Natural killer cell (primary cell): ENCODE results near the gene TDRD3. TPM values are rescaled to one million over a fixed set of nuclear protein-coding genes. Genes with fewer than 3 reads are reported as not detected.
A peak's percentile ranks its signal among the peaks of the same experiment; 100 is the strongest.

Experiments
- ATAC-seq, 3 donors: fragments of 150-1000 bp in 2 of 3; fragments of 200-7000 bp in 1 of 3; cut with Tn5 transposase; 1 replicate in 1 of 3; 2 replicates in 2 of 3; pipeline ENCODE4 v1.10.0; 2021; ENCODE audit warnings: mild to moderate bottlenecking in 2 of 3, moderate library complexity in 2 of 3
- DNase-seq, 2 donors: peaks; one replicate each; pipeline versions ENCODE4 v3.0.0 to v3.0.0-alpha.2; 2013 to 2021; ENCODE audit warnings: mixed read lengths in 1 of 2
- H3K27ac ChIP-seq: one replicate; pipeline ENCODE4 v1.5.1; 2013; ENCODE audit warnings: mild to moderate bottlenecking, low read length
- H3K27me3 ChIP-seq: one replicate; pipeline ENCODE4 v1.6.1; 2013; ENCODE audit warnings: low read length; ENCODE audit not compliant: control insufficient read depth, insufficient read depth
- H3K36me3 ChIP-seq: one replicate; pipeline ENCODE4 v1.6.1; 2013; ENCODE audit warnings: low read length; ENCODE audit not compliant: control insufficient read depth, insufficient read depth
- H3K4me1 ChIP-seq: one replicate; pipeline ENCODE4 v1.6.1; 2013; ENCODE audit warnings: low read length; ENCODE audit not compliant: control insufficient read depth, insufficient read depth
- H3K4me3 ChIP-seq: one replicate; pipeline ENCODE4 v1.5.1; 2013; ENCODE audit warnings: low read length
- H3K9me3 ChIP-seq: one replicate; pipeline ENCODE4 v1.6.1; 2013; ENCODE audit warnings: low read length; ENCODE audit not compliant: control insufficient read depth, insufficient read depth
- H3K27ac Mint-ChIP-seq, 2 donors: one replicate each; pipeline ENCODE4 v1.8.0; 2022; ENCODE audit warnings: mild to moderate bottlenecking in 2 of 2, mixed read lengths in 2 of 2, moderate library complexity in 1 of 2
- H3K27me3 Mint-ChIP-seq, 2 donors: one replicate each; pipeline ENCODE4 v1.8.0; 2022; ENCODE audit warnings: low read depth in 2 of 2, mixed read lengths in 2 of 2
- H3K36me3 Mint-ChIP-seq: one replicate; pipeline ENCODE4 v1.8.0; 2022; ENCODE audit warnings: mixed read lengths
- H3K4me1 Mint-ChIP-seq, 2 donors: one replicate each; pipeline ENCODE4 v1.8.0; 2022; ENCODE audit warnings: mixed read lengths in 2 of 2
- H3K4me3 Mint-ChIP-seq: one replicate; pipeline ENCODE4 v1.8.0; 2022; ENCODE audit warnings: mild to moderate bottlenecking, moderate library complexity, mixed read lengths
- H3K9me3 Mint-ChIP-seq, 2 donors: one replicate each; pipeline ENCODE4 v1.8.0; 2022; ENCODE audit warnings: mixed read lengths in 2 of 2
- CTCF ChIP-seq: fragments of 200-600 bp; IDR thresholded peaks from one replicate; pipeline ENCODE4 v1.8.0; 2022; ENCODE audit warnings: antibody characterized with exemption
- WGBS: methylation state at CpG from one replicate; pipeline ENCODE4 v1.1.7; 2013; ENCODE audit warnings: missing lambda C conversion rate; ENCODE audit not compliant: insufficient coverage; 5-methylcytosine and 5-hydroxymethylcytosine counted together
- intact Hi-C: fragments of 100-400 bp; cut with micrococcal nuclease; formaldehyde crosslinking; loops from one replicate; pipeline ENCODE4 v1.14.2; 2022
- total RNA-seq, 4 donors: library from RNA; stranded (reverse); fragments of 120-200 nt in 1 of 4; gene quantifications; one replicate each; pipeline versions ENCODE4 v1.2.3 to v1.2.4, GENCODE V29; 2013 to 2022

The TDRD3 gene
- 10 to 100 TPM; 30.6 to 33.4 (median 32.1) TPM for total RNA-seq
- total RNA-seq (2013), result 38.3 TPM

- H3K4me3 ChIP-seq, result peak within 1 kb of the TSS; percentile 94
- peaks cover 27 to 29% of the 10 kb centered on the region in 2 donors for H3K4me1 Mint-ChIP-seq
- H3K4me1 ChIP-seq, result peaks cover 10% of the 10 kb centered on the region
- H3K9me3 ChIP-seq, result no peaks in the 10 kb centered on the region
- H3K36me3 Mint-ChIP-seq, result no peaks in the 10 kb centered on the region
- H3K27me3 ChIP-seq, result no peaks in the 10 kb centered on the region
- H3K9me3 Mint-ChIP-seq, result no peaks in the 10 kb centered on the region
- TF ChIP-seq CTCF, result peak; percentile 69
- intact Hi-C loops, result loop anchor here (1.0 to 5.0 kb wide), 2 partner anchors 35 to 233 kb away; no protein-coding TSS in a partner anchor
- 0% methylated on average over 76 of the region's 84 CpGs for WGBS
- no peaks in the 10 kb centered on the region for H3K36me3 ChIP-seq
- H3K27ac ChIP-seq, result peak within 1 kb of the TSS; percentile 90
- peak within 1 kb of the TSS; percentile 91 to 93 for H3K27ac Mint-ChIP-seq
- DNase-seq, result peak; percentile 78 to 89
- peak within 1 kb of the TSS; percentile 95 for H3K4me3 Mint-ChIP-seq
- peaks cover 0 to 2% of the 10 kb centered on the region in 2 donors for H3K27me3 Mint-ChIP-seq
- peak; percentile 68 to 86 (median 71) for ATAC-seq
Measured at GRCh38 chr13:60396783-60397703, at the start of gene TDRD3. Gene TDRD3, plus strand, starts transcription at chr13:60397220. Its CDS starts 145 bp downstream, at chr13:60397365.

GRCh38 chr13:60347690-60348089 is 49.3 kb upstream of the TDRD3 start:
- no peaks in the 10 kb centered on the region for H3K36me3 ChIP-seq
- no peaks in the 10 kb centered on the region for H3K9me3 ChIP-seq
- 80% methylated on average over 2 of the region's 2 CpGs for WGBS
- no peaks in the 10 kb centered on the region for H3K4me1 ChIP-seq
- H3K27me3 Mint-ChIP-seq, result peaks cover 29 to 38% of the 10 kb centered on the region in 2 donors
- H3K4me3 ChIP-seq, result no peak overlapping the region
- H3K27ac ChIP-seq, result no peak overlapping the region
- no peak for TF ChIP-seq CTCF
- intact Hi-C loops, result no loop called here
- no peaks in the 10 kb centered on the region for H3K4me1 Mint-ChIP-seq
- no peak overlapping the region for H3K27ac Mint-ChIP-seq
- peaks cover 4% of the 10 kb centered on the region for H3K27me3 ChIP-seq
- no peak overlapping the region for H3K4me3 Mint-ChIP-seq
- H3K9me3 Mint-ChIP-seq, result peaks cover 0 to 3% of the 10 kb centered on the region in 2 donors
- ATAC-seq, result no peak
- H3K36me3 Mint-ChIP-seq, result no peaks in the 10 kb centered on the region
- DNase-seq, result no peak

- Histone ChIP-seq H3K9me3 (no peaks in the 10 kb centered on the region), H3K4me3 (no peak overlapping the region), H3K27me3 (peaks cover 4% of the 10 kb centered on the region), H3K4me1 (no peaks in the 10 kb centered on the region), H3K36me3 (no peaks in the 10 kb centered on the region), H3K27ac (no peak overlapping the region)
- intact Hi-C loops, result no loop called here
- ATAC-seq (no peak), DNase-seq (no peak)
- H3K4me1 Mint-ChIP-seq, result no peaks in the 10 kb centered on the region
- H3K4me3 Mint-ChIP-seq, result no peak overlapping the region
- no peaks in the 10 kb centered on the region for H3K36me3 Mint-ChIP-seq
- no peak overlapping the region for H3K27ac Mint-ChIP-seq
- WGBS, result 69% methylated on average over 3 of the region's 3 CpGs
- peaks cover 29 to 34% of the 10 kb centered on the region in 2 donors for H3K27me3 Mint-ChIP-seq
- no peak for TF ChIP-seq CTCF
- H3K9me3 Mint-ChIP-seq, result peaks cover 0 to 3% of the 10 kb centered on the region in 2 donors
Measured at GRCh38 chr13:60348097-60348496, 48.9 kb upstream of the TDRD3 start.
